GM15510 (cell line): ENCODE data around the gene LRP1B.

Source experiments
- POLR2A ChIP-seq: IDR thresholded peaks from 3 replicates; pipeline ENCODE4 v1.6.1; 2011; ENCODE audit warnings: borderline replicate concordance; ENCODE audit not compliant: insufficient read length; ENCODE audit errors: extremely low read depth

Gene LRP1B

GRCh38 chr2:140311905-140312304 is 1818.9 kb downstream of the LRP1B start:
- no peak for TF ChIP-seq POLR2A

GRCh38 chr2:140308706-140309105 is 1822.1 kb downstream of the LRP1B start:
- TF ChIP-seq POLR2A: no peak

GRCh38 chr2:140307532-140307931 is 1823.3 kb downstream of the LRP1B start:
- TF ChIP-seq POLR2A: no peak

- TF ChIP-seq POLR2A: no peak
Observed at GRCh38 chr2:140295767-140296166, 1835.0 kb downstream of the LRP1B start.

GRCh38 chr2:140288726-140289125 is 1842.1 kb downstream of the LRP1B start:
- TF ChIP-seq POLR2A: no peak

- no peak for TF ChIP-seq POLR2A
Observed at GRCh38 chr2:140288213-140288612, 1842.6 kb downstream of the LRP1B start.

GRCh38 chr2:140286377-140286776 is 1844.4 kb downstream of the LRP1B start:
- TF ChIP-seq POLR2A: no peak

- no peak for TF ChIP-seq POLR2A
Observed at GRCh38 chr2:140276661-140277060, 1854.2 kb downstream of the LRP1B start.

GRCh38 chr2:140275427-140275826 is 1855.4 kb downstream of the LRP1B start:
- no peak for TF ChIP-seq POLR2A

- no peak for TF ChIP-seq POLR2A
Observed at GRCh38 chr2:140274891-140275290, 1855.9 kb downstream of the LRP1B start.

GRCh38 chr2:140273958-140274357 is 1856.9 kb downstream of the LRP1B start:
- TF ChIP-seq POLR2A: no peak

GRCh38 chr2:140273408-140273807 is 1857.4 kb downstream of the LRP1B start:
- TF ChIP-seq POLR2A: no peak

- no peak for TF ChIP-seq POLR2A
Observed at GRCh38 chr2:140270224-140270623, 1860.6 kb downstream of the LRP1B start.

GRCh38 chr2:140269000-140269399 is 1861.8 kb downstream of the LRP1B start:
- no peak for TF ChIP-seq POLR2A

- no peak for TF ChIP-seq POLR2A
Observed at GRCh38 chr2:140262908-140263307, 1867.9 kb downstream of the LRP1B start.

GRCh38 chr2:140257692-140258300 is 1873.0 kb downstream of the LRP1B start:
- no peak for TF ChIP-seq POLR2A

- TF ChIP-seq POLR2A: no peak
Observed at GRCh38 chr2:140256080-140256479, 1874.7 kb downstream of the LRP1B start.
